Ishikawa (cell line): ENCODE data around the gene ZSCAN20.

Experiments used
- CREB1 ChIP-seq: IDR thresholded peaks from 2 replicates; pipeline ENCODE4 v1.6.1; 2012; ENCODE audit warnings: low read depth
- EGR1 ChIP-seq: IDR thresholded peaks from 2 replicates; pipeline ENCODE4 v1.6.1; 2012
- EP300 ChIP-seq: IDR thresholded peaks from 2 replicates; pipeline ENCODE4 v1.6.1; 2012; ENCODE audit warnings: borderline replicate concordance
- FOXM1 ChIP-seq: IDR thresholded peaks from 2 replicates; pipeline ENCODE4 v1.6.1; 2012; ENCODE audit warnings: low read depth, borderline replicate concordance
- NFIC ChIP-seq: IDR thresholded peaks from 2 replicates; pipeline ENCODE4 v1.6.1; 2012
- RAD21 ChIP-seq: IDR thresholded peaks from 2 replicates; pipeline ENCODE4 v1.6.1; 2012; ENCODE audit warnings: low read depth
- TAF1 ChIP-seq: IDR thresholded peaks from 2 replicates; pipeline ENCODE4 v1.6.1; 2012; ENCODE audit warnings: low read depth, mild to moderate bottlenecking
- YY1 ChIP-seq: IDR thresholded peaks from 2 replicates; pipeline ENCODE4 v1.6.1; 2012; ENCODE audit warnings: low read depth
- TF ChIP-seq, protein P1 (sequence below): IDR thresholded peaks from 2 replicates; pipeline ENCODE4 v1.6.1; 2012; ENCODE audit warnings: low read depth, mild to moderate bottlenecking
- TF ChIP-seq, protein P2 (sequence below): IDR thresholded peaks from 2 replicates; pipeline ENCODE4 v1.6.1; 2012
- TF ChIP-seq, protein P3 (sequence below): IDR thresholded peaks from 2 replicates; pipeline ENCODE4 v1.6.1; 2012

DNA sequence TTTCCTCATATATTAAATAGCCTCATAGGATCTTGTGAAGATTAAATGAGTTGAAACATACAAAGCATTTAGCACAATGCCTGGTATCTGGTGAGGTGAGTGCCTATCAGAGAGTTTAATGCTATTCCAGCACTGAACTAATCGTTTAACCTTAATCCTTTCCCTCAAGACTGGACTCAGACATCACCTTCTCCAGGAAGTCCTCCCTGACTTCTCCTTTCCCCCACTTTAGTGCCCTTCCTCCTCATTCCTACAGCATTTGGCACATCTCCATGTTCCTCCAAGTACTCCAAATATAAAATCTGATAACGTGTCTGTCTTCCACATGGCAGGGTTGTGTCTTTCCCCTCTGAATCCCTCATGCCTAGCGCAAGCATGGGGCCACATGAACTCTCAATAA, 59.8 kb downstream of the ZSCAN20 start:
- TF ChIP-seq YY1 (no peak), RAD21 (no peak), TAF1 (no peak), EP300 (no peak), CREB1 (no peak), NFIC (no peak), FOXM1 (no peak), EGR1 (no peak)
- TF ChIP-seq, protein P1, sequence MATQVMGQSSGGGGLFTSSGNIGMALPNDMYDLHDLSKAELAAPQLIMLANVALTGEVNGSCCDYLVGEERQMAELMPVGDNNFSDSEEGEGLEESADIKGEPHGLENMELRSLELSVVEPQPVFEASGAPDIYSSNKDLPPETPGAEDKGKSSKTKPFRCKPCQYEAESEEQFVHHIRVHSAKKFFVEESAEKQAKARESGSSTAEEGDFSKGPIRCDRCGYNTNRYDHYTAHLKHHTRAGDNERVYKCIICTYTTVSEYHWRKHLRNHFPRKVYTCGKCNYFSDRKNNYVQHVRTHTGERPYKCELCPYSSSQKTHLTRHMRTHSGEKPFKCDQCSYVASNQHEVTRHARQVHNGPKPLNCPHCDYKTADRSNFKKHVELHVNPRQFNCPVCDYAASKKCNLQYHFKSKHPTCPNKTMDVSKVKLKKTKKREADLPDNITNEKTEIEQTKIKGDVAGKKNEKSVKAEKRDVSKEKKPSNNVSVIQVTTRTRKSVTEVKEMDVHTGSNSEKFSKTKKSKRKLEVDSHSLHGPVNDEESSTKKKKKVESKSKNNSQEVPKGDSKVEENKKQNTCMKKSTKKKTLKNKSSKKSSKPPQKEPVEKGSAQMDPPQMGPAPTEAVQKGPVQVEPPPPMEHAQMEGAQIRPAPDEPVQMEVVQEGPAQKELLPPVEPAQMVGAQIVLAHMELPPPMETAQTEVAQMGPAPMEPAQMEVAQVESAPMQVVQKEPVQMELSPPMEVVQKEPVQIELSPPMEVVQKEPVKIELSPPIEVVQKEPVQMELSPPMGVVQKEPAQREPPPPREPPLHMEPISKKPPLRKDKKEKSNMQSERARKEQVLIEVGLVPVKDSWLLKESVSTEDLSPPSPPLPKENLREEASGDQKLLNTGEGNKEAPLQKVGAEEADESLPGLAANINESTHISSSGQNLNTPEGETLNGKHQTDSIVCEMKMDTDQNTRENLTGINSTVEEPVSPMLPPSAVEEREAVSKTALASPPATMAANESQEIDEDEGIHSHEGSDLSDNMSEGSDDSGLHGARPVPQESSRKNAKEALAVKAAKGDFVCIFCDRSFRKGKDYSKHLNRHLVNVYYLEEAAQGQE: no peak
- TF ChIP-seq, protein P2, sequence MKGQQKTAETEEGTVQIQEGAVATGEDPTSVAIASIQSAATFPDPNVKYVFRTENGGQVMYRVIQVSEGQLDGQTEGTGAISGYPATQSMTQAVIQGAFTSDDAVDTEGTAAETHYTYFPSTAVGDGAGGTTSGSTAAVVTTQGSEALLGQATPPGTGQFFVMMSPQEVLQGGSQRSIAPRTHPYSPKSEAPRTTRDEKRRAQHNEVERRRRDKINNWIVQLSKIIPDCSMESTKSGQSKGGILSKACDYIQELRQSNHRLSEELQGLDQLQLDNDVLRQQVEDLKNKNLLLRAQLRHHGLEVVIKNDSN: no peak
- TF ChIP-seq, protein P3, sequence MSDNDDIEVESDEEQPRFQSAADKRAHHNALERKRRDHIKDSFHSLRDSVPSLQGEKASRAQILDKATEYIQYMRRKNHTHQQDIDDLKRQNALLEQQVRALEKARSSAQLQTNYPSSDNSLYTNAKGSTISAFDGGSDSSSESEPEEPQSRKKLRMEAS: no peak
